GM12878 (cell line): ENCODE results near the gene MMP24. TPM values are rescaled to one million over a fixed set of nuclear protein-coding genes. Genes with fewer than 3 reads are reported as not detected.

Experiments
- CBX3 ChIP-seq: fragments of 200-600 bp; sonication (generic); IDR thresholded peaks from 2 replicates; pipeline ENCODE4 v1.6.1; 2016; ENCODE audit warnings: low read depth, borderline replicate concordance
- CEBPZ ChIP-seq: fragments of 150-350 bp; IDR thresholded peaks from 2 replicates; pipeline ENCODE4 v1.6.1; 2016; ENCODE audit warnings: low read depth, low read length
- EP300 ChIP-seq, 2 experiments: fragments of 150-350 bp in 1 of 2; IDR thresholded peaks; 2 replicates each; pipeline ENCODE4 v1.6.1; 2011 to 2012; ENCODE audit warnings: low read depth in 2 of 2, low read length in 2 of 2, borderline replicate concordance in 1 of 2, improper control_type of control experiment in 1 of 2, inconsistent platforms in 1 of 2; ENCODE audit not compliant: control insufficient read depth in 1 of 2
- JUND ChIP-seq: IDR thresholded peaks from 2 replicates; pipeline ENCODE4 v1.6.1; 2012; ENCODE audit warnings: low read depth, mild to moderate bottlenecking, low read length, improper control_type of control experiment, moderate library complexity
- KLF5 ChIP-seq: fragments of 450-650 bp; IDR thresholded peaks from 2 replicates; pipeline ENCODE4 v1.6.1; 2014; ENCODE audit warnings: mild to moderate bottlenecking; ENCODE audit not compliant: partially characterized antibody
- LARP7 ChIP-seq: fragments of 450-650 bp; IDR thresholded peaks from 2 replicates; pipeline ENCODE4 v1.6.1; 2017; ENCODE audit warnings: mild to moderate bottlenecking
- SMC3 ChIP-seq: IDR thresholded peaks from 2 replicates; pipeline ENCODE4 v1.6.1; 2011; ENCODE audit warnings: low read length, improper control_type of control experiment, borderline replicate concordance
- SUPT20H ChIP-seq: IDR thresholded peaks from 2 replicates; pipeline ENCODE4 v1.6.1; 2011; ENCODE audit warnings: low read depth, mild to moderate bottlenecking, low read length, moderate library complexity, borderline replicate concordance; ENCODE audit not compliant: control insufficient read depth
- ZNF687 ChIP-seq: fragments of 450-650 bp; IDR thresholded peaks from 2 replicates; pipeline ENCODE4 v1.6.1; 2017; ENCODE audit warnings: mild to moderate bottlenecking, moderate library complexity
- polyA plus RNA-seq, 11 experiments: library from polyadenylated mRNA; depleted of rRNA in 4 of 11; unstranded in 6 of 11; stranded (reverse) in 5 of 11; fragments of >200 nt; fragmentation: Nextera tagmentation in 4 of 11; fragmentation: Illumina TruSeq in 1 of 11; extraction: Ambion mirVana in 4 of 11; extraction: Trizol in 1 of 11; gene quantifications; 1 replicate in 1 of 11; 2 replicates in 10 of 11; pipeline versions ENCODE4 v1.2.1 to v1.2.3, GENCODE V29; 2011 to 2016; ENCODE audit warnings: inconsistent platforms in 2 of 11, missing spikeins in 2 of 11, low read depth in 1 of 11
- total RNA-seq, 4 experiments: library from RNA; depleted of rRNA in 3 of 4; stranded (reverse); fragments of >200 nt in 3 of 4; fragmentation: Illumina TruSeq in 1 of 4; extraction: Trizol in 1 of 4; gene quantifications; 2 replicates each; pipeline versions ENCODE4 v1.2.1 to v1.2.3, GENCODE V29; 2013 to 2021

Gene MMP24
- total and polyA plus RNA-seq, 10 of the 15 experiments (the other 5 are each of a cell fraction or from before 2014, with no cell fraction given): 0.01 to 0.11 (median 0.04) TPM; not detected in 5

GRCh38 chr20:35277531-35278395 is 51.3 kb downstream of the MMP24 start, which contains the start of gene MMP24OS (continued):
- no peak for TF ChIP-seq EP300 (IDR thresholded peaks at IDR 0.05; ENCODE audit: borderline replicate concordance in 1 of 2, control insufficient read depth in 1 of 2, low read depth in 2 of 2, low read length in 2 of 2)
- TF ChIP-seq KLF5: no peak
- peak; percentile 70; the same call in 1 of the 2 replicates for TF ChIP-seq ZNF687
- no peak for TF ChIP-seq SUPT20H
- TF ChIP-seq JUND: no peak
- TF ChIP-seq CBX3: no peak
- TF ChIP-seq LARP7: no peak
- no peak for TF ChIP-seq CEBPZ
- TF ChIP-seq SMC3: no peak
